Jurkat, Clone E6-1 (cell line): ENCODE data around the gene GADD45G.

ENCODE experiments used
- DNase-seq: peaks from one replicate; pipeline ENCODE4 v3.0.0-alpha.2; 2011; ENCODE audit warnings: low read depth, low spot score
- H3K4me3 ChIP-seq: 2 replicates; pipeline ENCODE4 v1.5.1; 2011; ENCODE audit warnings: mild to moderate bottlenecking, low read length, control low read depth, moderate library complexity

Gene GADD45G

DNA sequence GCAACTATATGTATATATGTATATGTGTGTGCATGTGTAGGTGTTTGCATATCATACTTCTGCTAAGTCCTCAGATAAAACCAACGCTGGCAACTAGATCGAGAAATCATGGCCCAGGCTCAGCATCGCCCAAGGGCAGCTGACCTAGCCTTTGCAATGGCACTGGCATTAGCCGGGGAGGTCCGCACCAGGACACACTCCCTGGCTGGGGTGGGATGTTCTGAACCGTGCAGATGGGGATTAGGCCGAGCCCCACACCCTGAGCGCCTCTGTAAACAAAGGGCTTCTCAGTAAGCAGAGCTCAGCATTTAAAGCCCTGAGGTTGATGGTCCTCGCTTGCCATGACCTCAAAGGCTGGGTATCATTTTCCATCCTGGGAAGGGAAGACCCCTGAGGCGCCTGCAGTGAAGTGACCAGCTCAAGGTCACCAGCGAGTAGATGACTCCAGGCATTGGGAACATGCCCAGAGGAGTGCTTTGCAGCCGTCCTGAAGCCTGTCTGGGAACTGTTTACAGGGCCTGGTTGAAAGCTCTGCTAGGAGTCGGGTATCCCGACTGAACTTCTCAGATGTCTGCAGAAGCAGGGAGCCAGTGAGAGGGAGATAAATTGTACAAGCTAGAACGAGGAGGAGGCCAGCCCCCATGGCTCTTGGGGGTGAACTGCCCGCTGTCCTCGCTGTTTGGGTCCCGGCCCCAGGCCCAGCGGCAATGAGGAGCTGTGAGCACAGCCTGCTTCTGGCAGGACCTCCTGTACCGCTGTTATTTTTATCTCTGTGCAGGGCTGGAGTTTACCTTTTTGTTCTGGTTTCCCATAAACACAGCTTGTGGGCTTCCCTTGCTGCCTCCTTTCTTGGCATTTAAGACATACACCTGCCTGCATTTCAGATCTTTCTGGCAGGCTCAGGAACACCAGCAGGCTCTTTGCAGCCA lies 18.4 kb downstream of the GADD45G start:
- DNase-seq, result no peak

DNA sequence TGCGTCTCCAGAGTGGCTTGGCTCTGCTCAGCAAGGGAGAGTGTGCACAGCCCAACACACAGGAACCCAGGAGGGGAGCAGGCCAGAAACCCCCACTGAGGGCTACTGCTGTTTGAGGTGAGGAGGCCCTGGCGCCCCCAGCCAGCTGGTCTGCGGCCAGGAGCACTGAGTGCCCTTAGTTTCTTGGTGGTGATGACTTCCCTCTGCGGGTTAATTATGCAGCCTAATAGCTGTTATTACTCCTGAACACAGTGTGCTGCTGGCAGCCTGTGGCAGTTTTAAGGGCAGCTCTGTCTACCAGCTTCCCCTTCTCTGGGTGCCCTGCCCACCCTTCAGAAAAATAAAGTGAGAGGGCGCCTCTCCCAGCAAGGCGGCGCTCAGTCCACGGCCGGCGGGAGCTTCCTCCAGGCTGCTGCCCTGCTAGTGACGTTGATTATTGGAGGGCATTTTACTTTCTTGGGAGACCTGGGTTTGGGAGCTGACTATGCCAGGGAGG lies 19.2 kb downstream of the GADD45G start:
- DNase-seq, result no peak
- H3K4me3 ChIP-seq, result no peak overlapping the region

More for the DNA sequence above, 18.4 kb downstream of the GADD45G start:
- no peak overlapping the region for H3K4me3 ChIP-seq

DNA sequence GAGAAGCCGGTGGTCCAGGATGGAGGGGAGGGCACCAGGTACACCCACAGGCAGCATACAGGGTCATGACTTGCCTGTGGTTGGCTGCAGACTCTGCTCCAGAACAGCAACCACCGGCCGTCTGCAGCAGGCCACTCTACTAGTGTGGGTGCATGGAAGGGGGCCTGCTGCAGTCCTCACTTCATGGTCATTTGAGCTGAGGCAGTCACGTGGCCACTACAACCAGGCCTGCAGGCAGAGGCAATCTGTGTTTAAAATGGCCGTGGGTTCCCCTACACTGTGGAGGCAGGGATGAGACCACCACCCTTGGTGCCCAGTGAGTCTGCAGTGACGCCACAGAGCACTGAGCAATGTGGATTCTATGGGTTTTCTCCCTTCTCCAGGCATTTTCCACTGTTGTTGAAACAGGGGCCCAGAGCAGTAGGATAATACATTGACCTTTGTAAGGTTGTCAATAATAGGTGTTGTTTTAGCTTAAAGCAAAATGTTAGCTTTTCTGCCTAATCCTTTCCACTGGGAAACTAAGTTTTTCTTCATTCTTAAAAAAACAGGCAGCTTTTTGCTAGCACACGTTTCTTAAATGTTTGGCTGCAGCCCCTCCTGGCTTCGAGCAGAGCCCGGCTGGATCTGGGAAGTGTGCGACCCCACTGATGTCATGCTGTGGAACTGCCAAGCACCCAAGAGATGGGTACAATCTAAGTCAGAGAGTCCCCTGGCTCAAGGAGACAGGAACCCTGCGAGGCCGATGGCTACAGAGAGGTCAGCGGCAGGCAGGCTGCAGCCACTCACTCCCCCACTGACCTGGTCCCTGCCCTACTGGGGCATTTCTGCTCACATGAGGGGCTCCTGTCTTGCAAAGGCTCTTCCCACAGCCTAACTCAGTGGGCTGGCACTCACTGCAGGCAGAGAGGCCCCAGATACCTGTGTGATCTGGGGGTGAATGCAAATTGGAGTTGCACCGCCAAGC lies 21.2 kb downstream of the GADD45G start:
- H3K4me3 ChIP-seq, result no peak overlapping the region
- no peak for DNase-seq

DNA sequence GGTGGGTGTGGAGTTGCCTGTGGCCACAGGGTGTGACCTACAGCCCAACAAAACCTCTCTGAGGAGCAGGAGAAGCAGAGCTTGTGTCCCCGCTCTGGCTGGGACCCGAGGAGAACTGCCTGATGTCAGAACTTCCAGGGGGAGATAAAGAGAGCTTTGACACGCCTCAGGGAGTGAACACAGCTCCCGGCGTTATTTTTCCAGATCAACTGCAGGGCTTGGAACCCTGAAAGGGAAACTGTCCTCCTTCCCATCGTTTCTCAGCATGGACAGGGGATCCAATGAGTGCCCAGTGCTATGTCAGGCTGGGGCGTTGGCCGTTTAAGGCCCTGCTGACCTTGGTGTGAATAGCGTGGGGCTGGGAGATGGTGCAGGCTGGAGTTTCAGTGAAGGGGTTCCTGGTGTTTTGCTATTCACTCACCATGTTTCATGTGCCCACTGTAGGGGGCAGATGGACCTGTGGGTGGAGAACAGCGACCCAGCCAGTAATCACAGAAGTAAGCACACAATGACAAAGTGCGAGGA lies 22.0 kb downstream of the GADD45G start:
- DNase-seq, result no peak
- H3K4me3 ChIP-seq, result no peak overlapping the region

DNA sequence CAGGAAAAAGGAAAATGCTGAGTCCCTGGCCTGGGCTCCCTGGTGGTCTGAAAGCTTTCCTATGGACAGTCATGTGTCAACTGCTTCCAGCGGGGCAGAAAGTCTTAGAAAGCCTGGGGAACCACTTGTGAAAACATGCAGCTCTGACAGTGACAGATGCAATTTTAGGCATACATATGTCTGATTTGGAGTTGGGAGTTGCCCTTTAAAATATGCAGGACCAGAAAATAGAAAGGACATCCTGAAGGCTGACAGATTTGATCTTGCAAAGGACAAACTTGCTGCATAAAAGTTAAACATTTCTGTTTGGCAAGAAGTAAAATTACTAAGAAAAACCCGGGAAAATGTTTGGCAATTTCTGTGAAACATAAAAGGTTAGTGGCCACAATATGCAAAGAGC lies 23.8 kb downstream of the GADD45G start:
- no peak for DNase-seq
- no peak overlapping the region for H3K4me3 ChIP-seq

DNA sequence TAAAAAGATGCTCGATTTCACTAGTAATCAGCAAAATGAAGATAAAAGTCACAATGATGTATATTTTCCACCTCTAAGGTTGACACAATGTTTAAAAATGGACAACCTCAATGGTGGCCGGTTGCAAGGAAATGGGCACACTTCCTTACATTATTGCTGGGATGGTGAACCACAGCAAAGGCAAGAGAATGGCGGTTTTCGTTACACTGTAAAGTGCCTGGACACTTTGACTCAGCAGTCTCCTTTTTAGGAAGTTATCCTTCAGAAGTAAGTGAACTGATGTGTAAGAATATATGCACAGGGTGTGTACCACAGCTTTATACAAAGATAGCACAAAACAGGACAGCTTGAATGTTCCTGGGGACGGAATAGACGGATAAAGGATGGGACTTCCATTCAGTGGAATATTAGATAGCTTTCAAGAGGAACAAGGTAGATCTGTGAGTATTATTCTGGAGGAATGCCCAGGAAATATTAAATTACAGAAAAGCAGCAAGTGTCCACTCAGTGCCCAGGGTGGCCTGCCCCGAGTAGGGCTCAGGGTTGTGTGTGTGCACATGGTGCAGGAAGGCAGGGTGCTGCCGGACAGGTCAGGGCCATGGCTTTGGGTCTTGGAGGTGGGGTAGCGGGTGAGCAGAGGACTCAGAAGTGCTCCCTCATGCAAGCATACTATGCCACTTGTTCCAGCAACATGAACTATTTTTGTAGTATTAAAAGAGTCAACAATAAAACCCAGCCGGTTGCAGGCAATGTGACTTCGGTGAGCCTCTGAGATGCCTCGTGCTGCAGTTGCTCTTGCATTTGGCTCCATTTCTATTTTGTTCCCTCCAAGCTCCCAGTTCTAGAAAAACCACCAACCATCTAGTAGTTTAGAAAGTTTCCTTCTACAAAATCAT lies 24.5 kb downstream of the GADD45G start:
- H3K4me3 ChIP-seq, result no peak overlapping the region
- DNase-seq, result no peak

DNA sequence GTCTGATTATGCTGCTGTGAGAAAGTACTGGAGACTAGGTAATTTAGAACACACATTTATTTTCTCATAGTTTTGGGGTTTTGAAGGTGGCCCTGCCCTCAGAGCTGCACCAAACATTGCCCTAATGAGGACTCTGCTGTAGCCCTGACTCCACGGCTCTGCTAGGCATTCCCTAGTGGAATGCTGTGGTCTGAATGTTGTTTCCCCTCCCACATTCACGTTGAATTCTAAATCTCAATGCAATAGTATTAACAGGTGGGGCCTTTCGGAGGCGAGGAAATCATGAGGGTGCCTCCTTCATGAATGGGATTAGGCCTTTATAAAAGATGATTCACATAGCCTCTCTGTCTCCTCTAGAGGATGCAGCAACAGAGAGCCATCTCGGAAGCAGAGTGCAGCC lies 25.7 kb downstream of the GADD45G start:
- no peak overlapping the region for H3K4me3 ChIP-seq
- DNase-seq, result no peak

DNA sequence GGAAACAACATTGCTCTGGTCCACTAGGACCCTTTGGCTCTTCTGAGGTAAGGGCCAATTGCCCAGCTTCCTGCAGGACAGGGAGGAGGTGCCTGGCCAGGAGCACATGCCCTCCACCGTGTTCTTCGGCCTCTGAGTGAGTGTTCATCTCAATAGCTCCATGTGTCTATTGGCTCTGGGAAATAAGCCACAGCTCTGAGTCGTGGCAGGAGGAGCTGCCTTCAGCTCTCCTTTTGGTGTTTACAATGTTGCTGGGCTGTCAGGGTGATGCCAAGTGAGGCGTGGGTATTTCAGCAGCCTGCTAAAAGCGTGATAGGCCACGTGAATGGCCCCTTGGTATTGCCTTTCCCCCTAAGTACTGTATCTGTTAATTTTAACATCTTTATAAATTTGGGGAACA lies 26.6 kb downstream of the GADD45G start:
- DNase-seq, result no peak
- H3K4me3 ChIP-seq, result no peak overlapping the region

DNA sequence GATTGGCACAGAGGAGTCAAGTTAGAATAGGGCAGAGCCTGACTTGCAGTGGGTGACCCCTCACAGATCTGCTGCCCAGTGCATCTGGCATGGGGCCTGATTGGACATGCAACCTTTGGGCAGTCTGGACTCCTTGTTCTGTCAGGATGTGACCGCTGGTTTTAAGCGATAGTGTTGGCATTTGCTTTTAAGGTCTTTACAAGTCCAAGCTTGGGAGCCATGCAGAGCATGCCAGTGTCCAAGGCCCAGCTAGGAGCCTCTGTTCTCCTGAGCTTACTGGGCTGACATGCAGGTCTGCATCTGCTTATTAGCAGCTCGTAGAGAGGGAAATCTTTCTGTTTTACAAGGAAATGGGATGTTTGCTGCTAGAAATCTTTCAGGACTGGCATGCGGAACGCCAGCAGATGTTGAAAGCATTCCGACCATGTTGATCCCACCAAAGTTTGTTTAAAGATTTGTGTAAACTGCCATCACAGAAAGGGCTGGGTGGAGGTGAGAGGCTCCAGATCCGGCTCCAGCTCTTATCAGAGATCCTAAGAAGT lies 27.5 kb downstream of the GADD45G start:
- no peak for DNase-seq
- H3K4me3 ChIP-seq, result no peak overlapping the region

DNA sequence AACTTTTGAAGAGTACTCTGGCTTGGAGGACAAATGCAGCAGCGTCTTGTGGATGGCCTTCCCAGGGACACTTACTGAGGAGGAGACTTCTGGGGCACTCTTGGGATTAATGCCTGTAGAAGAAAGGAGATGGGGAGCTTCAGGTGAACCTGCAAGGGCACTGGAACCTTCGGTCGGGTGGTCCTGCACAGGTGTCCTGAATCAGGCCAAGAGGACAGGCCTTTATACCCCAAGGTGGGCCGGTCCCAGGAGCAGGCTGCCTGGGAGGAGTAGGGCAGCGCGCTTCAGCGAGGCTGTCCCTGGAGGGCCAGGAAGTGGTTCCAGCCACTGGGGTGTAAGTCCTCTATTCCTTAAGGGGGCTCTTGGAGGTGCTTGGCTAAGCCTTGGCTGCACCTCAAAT lies 27.9 kb downstream of the GADD45G start:
- no peak overlapping the region for H3K4me3 ChIP-seq
- no peak for DNase-seq

DNA sequence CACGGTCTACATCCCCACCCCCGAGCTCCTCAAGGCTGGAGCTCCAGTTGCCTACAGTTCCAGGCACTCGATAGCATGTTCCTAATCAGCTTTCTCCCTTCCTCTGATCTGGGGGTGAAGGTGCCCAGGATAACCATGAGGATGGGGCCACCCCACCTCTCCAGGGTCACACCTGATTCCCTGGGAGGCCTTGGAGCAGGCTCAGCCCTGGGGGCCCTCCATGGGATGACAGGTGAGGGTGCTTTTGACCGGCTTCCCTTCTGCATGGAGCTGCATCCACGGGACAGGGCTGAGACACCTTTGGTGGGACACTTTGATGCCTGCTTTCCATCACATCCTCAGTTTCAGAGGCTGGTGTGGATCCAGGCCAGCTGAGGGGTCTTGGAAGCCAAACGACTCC lies 28.6 kb downstream of the GADD45G start:
- no peak for DNase-seq
- no peak overlapping the region for H3K4me3 ChIP-seq

DNA sequence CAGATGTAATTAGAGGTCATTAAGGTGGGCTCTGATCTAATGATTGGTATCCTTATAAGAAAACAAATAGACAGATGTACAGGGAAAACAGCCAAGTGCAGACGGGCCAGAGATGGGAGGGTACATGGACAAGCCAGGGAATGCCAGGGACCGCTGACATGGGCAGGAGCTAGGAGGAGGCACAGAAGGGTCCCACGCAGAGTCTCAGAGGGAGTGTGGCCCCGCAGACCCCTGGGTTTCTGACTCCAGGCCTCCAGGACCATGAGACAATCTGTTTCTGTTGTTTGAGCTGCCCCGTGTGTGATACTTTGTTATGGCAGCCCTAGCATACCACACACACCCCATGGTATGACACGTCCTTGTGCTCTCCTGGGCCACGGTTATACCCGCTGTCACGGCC lies 29.1 kb downstream of the GADD45G start:
- H3K4me3 ChIP-seq, result no peak overlapping the region
- DNase-seq, result no peak

DNA sequence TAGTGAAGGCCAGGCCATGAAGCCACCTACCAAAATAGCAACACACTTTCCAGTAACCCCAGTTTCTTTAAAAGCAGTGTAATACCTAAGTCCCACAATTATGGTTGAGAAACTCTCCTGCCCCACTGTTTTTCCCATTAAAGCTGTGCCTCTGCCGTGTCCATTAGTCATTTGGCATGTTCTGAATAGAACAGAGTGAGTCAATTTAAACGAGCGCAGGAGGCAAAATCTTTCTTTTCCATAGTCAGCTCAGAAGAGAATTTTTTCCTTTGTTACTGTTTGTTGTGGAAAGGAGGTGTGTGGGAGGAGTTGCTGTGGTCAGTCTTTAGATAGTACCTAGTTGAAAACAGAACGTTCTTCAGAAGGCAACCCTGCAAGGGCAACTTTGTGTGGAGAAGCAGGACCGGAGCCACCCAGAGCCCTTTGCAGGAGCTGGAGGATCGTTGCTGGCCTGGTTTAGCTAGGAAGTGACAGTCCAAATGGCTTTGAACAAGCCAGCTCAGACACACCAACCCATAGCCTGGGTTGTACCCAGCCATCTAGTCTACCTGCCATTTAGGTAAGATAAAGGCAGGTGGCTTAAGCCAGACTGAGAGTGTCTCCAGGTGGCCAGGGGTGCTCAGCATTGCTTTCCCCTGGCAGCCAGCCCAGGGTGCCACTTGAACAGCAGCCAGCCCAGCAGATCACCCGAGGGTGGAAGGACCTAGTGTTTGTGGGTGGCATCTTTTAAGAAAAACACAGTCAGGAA lies 30.4 kb downstream of the GADD45G start:
- DNase-seq, result no peak

DNA sequence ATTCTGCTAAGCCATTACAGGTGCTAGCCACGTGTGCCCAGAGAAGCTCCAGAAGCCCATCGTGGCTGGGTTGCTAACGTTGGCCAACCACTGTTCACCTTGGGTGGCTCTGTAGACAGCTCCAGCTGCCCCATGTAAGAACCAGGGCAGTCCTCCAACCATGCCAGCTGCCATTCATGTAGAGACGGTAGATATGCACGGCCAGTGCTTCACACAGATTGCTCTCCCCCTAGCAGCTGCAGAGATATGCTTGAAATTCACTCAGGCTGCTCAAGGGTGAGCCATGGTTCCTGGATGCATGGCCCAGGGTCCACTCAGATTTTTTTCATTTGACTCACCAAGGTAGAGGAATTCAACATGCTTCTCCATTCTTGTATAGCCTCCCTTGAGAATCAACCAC lies 31.0 kb downstream of the GADD45G start:
- H3K4me3 ChIP-seq, result no peak overlapping the region
- no peak for DNase-seq

More for the DNA sequence above, 30.4 kb downstream of the GADD45G start:
- no peak overlapping the region for H3K4me3 ChIP-seq

DNA sequence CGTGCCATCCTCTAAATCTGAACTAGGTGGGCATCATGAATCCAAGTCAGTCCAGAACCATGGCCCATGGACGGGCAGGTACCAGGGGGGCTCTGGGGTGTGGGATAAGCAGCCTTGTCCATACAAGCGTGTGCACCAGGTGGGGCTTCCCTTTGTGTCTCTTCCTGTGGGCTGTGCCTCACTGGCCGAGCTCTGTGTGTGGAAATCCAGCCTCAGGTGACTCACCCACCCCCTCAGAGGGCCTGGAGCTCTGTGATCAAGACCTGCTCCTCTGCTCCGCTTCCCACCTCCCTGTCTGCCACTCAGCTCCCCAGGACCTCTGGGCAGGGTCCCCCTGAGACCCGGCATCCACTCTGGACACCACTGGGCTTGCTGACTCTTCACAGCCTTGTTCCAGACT lies 33.0 kb downstream of the GADD45G start:
- no peak for DNase-seq
- no peak overlapping the region for H3K4me3 ChIP-seq

DNA sequence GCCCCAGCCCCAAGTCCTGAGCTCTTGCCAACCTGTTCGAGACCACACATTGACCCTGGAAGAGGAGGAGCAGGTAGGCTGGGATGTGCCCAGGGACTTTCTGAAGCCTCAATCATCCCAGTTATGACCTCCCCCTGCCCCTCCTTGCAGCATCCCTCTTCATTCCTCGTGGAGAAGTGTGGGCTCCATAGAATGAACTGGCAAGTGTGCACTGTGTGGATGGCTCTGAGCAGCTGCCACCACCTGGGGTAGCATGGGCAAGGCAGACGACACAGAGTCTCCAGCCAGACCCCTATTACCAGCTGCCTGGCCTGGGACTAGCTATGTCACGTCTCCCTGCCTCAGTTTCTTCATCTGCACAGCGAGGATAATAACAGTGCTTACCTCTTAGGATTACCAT lies 33.5 kb downstream of the GADD45G start:
- H3K4me3 ChIP-seq, result no peak overlapping the region
- DNase-seq, result no peak

DNA sequence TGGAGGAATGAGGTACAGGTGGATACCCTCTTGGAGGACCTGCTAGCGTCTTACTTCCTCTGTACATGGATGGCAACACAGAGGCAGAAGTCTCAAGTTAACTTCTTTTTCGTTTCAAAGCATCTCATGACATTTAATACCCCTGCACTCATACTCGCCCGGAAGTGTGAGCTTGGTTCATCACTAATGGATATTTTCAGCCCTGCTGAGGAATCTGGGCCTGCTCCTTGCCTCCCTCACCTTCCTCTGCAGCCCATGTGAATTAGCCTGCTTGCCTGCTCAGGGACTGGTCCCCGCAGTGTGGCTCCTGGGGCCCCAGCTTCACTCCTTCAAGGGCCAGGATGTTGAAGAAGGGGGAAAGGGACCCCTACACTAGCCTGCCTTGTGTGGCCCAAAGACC lies 34.1 kb downstream of the GADD45G start:
- H3K4me3 ChIP-seq, result no peak overlapping the region
- no peak for DNase-seq

DNA sequence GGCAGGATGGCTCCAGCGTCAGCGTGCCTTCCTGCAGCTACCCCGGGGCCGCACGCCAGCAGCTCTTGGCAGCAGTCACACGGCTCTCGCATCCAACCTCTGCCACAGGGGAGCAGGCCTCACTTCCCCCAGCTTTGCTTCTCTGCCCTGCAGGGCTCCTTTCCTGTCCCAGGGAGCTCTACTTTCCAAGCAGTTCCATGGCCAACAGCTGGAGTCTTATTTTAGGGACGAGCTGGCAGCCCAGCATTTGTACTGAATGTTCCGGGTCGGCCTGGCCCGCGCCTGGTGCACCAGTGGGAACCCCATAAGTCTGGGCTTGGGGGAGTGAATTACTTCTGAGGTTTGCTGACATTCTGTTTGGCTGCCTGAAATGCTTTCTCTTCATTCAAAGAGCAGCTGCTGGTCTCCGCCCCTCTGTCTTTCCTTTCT lies 34.6 kb downstream of the GADD45G start:
- no peak for DNase-seq
- H3K4me3 ChIP-seq, result no peak overlapping the region
